HG02642 (cell line): Measurements from ENCODE around the gene KPNA3.

Source experiments
- ATAC-seq: cut with Tn5 transposase; IDR thresholded peaks from one replicate; pipeline ENCODE4 v1.9.1; 2021; ENCODE audit warnings: mild to moderate bottlenecking; ENCODE audit not compliant: unreplicated experiment, poor library complexity

The KPNA3 gene

DNA sequence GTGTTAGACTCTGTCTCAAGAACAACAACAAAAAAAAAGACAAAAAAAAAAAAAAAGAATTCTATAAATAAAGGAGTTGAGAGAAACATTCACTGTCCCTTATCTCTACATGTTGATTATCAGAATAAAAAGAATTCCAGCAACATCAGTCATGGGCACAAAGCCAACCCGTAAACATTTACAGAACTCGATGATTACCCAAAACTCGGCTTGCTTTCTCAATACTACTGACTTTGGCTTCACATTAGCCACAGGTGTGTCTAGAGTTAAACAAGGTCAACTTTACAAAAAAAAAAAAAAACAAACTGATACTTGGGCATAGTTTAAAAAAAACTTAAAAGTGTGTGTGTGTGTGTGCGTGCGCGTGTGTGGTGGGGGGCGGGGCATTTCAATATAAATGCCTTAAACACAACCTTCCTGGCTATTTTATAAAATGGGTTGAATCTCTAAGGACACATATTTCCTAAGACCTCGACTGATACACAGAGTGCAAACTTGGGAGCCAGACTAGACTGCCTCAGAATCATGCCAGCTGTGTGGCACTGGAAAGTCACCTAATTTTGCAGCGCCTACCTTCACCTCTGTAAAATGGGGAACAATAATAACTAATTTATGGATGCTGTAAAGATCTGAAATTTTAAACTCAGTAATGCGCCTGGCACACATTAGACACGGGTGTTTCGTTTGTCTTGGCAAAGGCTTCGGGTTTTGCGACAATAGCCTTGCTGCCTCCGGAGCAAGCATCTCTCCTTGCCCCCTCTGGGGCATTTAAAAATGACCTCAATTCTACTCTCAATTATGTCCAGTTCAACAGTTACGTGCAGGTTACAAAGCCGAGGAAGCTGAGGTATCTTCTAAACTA, 102.1 kb downstream of the KPNA3 start:
- ATAC-seq = peak; percentile 14

DNA sequence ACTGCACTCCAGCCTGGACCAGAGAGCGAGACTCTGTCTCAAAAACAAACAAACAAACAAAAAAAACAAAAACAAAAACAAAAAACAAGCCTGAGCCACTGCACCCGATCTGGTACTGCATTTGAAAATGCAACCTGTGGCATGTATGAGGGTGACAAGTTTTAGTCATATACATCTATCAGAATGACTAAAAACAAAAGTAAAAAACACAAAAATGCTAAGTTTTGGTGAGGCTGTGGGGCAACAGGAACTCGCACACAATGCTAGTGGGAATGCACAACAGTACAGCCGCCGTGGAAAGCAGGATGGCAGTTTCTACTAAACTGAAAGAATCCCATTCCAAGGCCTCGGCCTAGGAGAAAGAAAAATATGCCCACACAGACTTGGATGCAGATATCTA, 109.0 kb downstream of the KPNA3 start:
- no peak for ATAC-seq

- no peak for ATAC-seq
Measured at GRCh38 chr13:49681842-49682435, 110.5 kb downstream of the KPNA3 start.

GRCh38 chr13:49679246-49679645, 113.2 kb downstream of the KPNA3 start:
- no peak for ATAC-seq

GRCh38 chr13:49678191-49678914, 114.1 kb downstream of the KPNA3 start:
- ATAC-seq = no peak

DNA sequence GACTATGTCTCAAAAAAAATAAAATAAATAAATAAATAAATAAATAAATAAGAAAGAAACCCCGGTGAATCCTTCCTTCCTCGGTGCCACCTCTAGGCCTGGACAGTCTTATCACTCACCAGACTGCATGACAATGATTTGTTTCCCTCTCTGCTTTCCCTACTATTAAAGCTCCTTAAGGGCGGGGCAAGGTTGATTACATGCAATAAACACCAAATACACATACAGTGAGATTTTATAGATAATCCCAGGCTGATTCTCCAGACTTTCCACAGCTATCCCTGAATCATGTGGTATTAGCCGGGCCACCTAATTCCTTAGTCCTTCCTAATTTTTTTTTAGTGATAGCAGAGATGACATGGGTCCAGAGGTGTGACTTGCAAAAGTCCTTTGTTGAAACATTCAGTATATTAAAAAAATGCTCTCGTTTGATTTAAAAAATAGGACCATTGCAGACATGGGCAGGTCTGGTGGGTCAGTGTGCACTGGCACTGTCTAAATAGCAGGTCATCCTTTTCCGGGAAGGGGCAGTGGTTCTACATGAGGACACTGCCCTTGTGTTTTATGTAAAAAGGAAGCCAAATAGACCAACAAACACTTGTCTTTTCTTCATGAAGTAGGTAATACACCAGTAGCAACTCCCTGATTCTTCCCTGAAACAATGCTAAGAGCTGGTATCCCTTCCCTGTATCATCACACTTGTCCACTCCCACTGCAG, 115.7 kb downstream of the KPNA3 start:
- ATAC-seq = no peak

GRCh38 chr13:49670828-49671227, 121.7 kb downstream of the KPNA3 start:
- no peak for ATAC-seq

DNA sequence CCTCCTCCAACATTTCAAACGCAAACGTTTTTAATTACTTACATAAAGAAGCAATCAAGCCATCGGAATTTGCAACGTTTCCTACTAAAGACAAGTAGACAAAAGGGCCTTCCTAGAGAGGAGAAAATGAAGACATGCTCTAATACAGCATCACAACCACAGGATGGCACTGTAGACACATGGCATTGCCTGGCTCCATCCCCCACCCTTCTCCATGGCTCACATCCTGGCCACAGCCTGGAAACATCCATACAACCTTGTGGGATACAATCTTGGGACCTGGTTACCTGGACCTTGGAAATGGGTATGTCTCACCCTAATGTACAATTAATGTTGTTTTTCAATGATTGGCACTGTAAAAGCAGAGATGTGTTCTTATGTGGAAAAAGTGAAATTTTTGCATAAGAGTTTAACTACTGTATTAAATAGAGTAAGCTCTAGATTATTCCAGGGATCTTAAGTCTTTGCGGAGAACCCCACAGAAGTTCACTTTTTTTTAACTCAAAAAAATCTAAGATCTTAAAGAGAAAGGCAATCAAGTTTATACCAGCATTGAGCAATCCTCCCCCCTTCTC, 122.7 kb downstream of the KPNA3 start:
- no peak for ATAC-seq

DNA sequence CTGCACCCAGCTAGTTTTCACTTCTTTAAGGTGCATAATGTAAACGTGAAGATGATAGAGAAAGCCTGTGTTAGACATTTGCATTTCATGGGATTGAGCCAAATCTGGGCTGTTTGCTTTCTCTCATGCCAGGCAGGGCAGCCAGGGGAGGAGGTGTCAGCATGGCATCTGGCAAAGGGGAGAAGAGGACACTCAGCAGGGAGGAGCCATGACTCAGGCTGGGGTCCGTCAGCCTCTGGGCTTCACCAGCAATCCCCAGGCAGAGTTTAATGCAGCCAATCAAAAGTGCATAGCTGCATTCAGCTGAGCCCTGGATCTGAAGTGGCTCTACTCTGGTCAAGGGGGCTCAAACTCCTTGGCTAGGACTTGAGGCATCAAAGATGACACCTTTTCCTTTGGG, 124.7 kb downstream of the KPNA3 start:
- ATAC-seq = no peak

DNA sequence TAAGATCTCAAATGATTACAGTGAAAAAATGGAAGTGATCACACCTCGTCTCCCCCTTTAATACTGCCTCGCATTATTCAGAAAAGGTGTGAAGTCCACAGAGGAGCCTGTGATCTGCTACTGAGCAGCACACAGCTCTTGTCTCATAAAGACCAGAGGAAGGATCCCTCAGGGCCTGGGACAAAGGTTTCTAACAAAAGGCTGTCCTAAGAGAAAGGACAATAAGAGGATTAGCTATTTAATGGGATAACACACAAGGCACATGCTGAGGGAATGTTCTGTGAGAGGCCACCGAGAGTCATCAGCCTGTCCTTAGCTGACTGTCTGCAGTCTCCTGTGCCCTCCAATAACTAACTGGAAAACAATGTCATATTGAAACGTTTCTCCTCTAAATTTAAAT, 127.9 kb downstream of the KPNA3 start:
- no peak for ATAC-seq

GRCh38 chr13:49657241-49657641, 135.2 kb downstream of the KPNA3 start:
- no peak for ATAC-seq

GRCh38 chr13:49655906-49656305, 136.6 kb downstream of the KPNA3 start:
- no peak for ATAC-seq

GRCh38 chr13:49654011-49654410, 138.5 kb downstream of the KPNA3 start:
- ATAC-seq = no peak

GRCh38 chr13:49653478-49653877, 139.0 kb downstream of the KPNA3 start:
- no peak for ATAC-seq

DNA sequence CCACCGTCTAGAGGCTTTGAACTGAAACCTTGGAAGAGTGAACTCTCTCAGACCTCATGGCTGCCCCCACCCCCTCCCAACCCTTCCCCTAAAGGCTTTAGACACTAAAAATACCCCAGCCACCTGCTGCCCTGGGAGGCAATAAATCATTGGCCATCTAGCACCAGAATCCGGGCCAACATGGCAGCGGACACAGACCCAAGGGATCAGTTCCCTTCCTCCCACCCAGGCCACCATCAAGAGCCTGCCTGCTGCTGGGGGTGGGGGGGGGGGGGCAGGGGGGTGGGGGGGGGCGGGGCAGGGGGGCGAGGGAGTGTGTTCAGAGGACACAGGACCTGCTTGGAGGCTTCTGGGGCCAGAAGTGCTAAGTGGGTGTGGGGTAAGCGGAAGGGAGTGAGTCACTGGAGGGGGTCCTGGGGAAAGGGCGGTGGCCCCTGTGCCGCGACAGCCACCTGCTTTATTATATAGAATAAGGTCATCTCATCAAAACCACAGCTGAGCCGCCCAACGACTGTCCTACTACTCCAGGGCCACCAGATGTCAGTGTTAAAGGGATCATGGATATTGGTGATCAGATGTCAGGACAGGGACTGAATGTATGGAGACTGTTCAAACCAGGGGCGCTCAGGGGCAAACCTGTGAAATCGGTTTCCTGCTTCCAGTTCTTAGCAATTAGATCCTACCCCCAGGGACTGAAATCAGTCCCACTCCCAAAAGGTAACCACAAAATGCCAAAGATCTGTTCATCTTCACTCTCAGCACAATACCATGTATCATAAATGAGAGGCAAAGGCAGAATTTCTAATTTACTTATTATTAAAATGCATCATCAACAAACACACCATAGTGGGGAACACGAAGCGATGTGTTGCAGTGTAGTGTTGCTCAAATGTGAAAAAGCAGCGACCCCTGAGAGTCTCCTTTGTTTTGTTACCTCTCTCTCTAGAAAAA, 139.9 kb downstream of the KPNA3 start:
- ATAC-seq = no peak

DNA sequence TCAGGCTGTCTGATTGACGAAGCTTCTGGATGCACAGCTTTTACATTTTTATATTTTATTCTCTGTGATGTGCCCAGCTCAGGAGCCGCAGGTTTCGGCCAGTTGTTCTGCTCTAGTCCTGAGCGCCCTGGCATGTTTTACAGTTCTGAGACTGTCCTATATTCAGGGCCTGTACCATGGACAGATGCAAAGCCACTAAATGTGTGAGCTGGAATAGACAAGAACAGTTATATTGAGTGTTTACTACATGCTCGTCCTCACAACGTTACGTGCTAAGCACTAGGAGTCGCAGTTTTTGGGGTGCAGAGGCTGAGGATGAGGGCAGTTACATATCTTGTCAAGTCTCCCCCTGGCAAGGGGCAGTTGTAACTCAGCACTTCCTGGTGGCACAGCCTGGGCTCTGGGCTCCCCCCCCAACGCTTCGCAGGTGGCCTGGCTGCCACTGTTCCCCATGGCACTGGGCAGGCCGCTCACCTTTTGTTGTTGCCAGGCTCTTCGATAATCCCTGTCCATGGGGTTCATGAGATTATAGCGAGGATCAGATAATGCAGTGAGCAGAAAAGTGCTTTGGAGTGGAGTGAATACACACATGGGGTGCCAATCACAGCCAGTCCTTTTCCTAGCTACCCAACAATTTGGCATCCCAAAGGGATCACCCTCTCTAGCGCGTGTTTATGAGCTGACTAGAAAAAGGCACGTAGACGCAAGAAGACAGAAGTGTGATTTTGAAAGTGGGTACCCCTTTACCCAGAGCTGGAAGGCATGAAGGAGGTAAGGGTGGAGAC, 140.7 kb downstream of the KPNA3 start:
- no peak for ATAC-seq

- ATAC-seq = no peak
Measured at GRCh38 chr13:49649963-49650312, 142.5 kb downstream of the KPNA3 start.
